NCI-H2171 treated with DMSO at 0.1 percent for 48 hours (cell line): ENCODE data around the gene SF3B2.
"Not testable (repeated sequence)": the region's sequence is repeated elsewhere in the genome, so short reads cannot be mapped to it uniquely, and the experiment has no call there.

Experiments
- DNase-seq: peaks from one replicate; lab custom pipeline; 2025; lab: John Stamatoyannopoulos, UW

SF3B2 gene

GRCh38 chr11:66111158-66111557 is 59.0 kb downstream of the SF3B2 start:
- DNase-seq = no peak

GRCh38 chr11:66112041-66112491 is 59.9 kb downstream of the SF3B2 start:
- DNase-seq = no peak

- DNase-seq = no peak
Measured at GRCh38 chr11:66112601-66113499, 60.7 kb downstream of the SF3B2 start.

- DNase-seq = not testable (repeated sequence)
Measured at GRCh38 chr11:66114957-66115356, 62.8 kb downstream of the SF3B2 start.

GRCh38 chr11:66115638-66116301 is 63.6 kb downstream of the SF3B2 start:
- no peak for DNase-seq

GRCh38 chr11:66116576-66117361 is 64.6 kb downstream of the SF3B2 start:
- no peak for DNase-seq

- DNase-seq = no peak
Measured at GRCh38 chr11:66118847-66119246, 66.7 kb downstream of the SF3B2 start.
